ENCODE data around the gene CFAP221.

Gene CFAP221

GRCh38 chr2:119650846-119651370, 106.7 kb downstream of the CFAP221 start:
- H3K4me3 ChIP-seq (ENCODE audit: insufficient read depth, low read length, poor library complexity, severe bottlenecking), result no peak overlapping the region
- H3K36me3 ChIP-seq (ENCODE audit: low read length), result no peaks in the 10 kb centered on the region
- H3K4me2 ChIP-seq (ENCODE audit: low read depth, low read length, poor library complexity, severe bottlenecking), result no peak overlapping the region
- no peaks in the 10 kb centered on the region for H3K27me3 ChIP-seq (ENCODE audit: low read length)
- TF ChIP-seq, protein P1, sequence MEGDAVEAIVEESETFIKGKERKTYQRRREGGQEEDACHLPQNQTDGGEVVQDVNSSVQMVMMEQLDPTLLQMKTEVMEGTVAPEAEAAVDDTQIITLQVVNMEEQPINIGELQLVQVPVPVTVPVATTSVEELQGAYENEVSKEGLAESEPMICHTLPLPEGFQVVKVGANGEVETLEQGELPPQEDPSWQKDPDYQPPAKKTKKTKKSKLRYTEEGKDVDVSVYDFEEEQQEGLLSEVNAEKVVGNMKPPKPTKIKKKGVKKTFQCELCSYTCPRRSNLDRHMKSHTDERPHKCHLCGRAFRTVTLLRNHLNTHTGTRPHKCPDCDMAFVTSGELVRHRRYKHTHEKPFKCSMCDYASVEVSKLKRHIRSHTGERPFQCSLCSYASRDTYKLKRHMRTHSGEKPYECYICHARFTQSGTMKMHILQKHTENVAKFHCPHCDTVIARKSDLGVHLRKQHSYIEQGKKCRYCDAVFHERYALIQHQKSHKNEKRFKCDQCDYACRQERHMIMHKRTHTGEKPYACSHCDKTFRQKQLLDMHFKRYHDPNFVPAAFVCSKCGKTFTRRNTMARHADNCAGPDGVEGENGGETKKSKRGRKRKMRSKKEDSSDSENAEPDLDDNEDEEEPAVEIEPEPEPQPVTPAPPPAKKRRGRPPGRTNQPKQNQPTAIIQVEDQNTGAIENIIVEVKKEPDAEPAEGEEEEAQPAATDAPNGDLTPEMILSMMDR (IDR thresholded peaks at IDR 0.05; ENCODE audit: insufficient read depth, low read length, poor library complexity, severe bottlenecking), result no peak
- no peak for TF ChIP-seq EZH2phosphoT487 (conservative IDR thresholded peaks at IDR 0.05; ENCODE audit: low read length)
- no peaks in the 10 kb centered on the region for H3K79me2 ChIP-seq (ENCODE audit: insufficient read depth, low read length)
- H4K20me1 ChIP-seq (ENCODE audit: low read depth, low read length), result no peaks in the 10 kb centered on the region
- no peak overlapping the region for H2AFZ ChIP-seq (ENCODE audit: low read depth, low read length, severe bottlenecking)
- no peaks in the 10 kb centered on the region for H3K9me2 ChIP-seq (replicated peaks; ENCODE audit: insufficient read depth, low read length)
- peaks cover 4% of the 10 kb centered on the region; the same call in 1 of the 2 replicates for H3K9me3 ChIP-seq (ENCODE audit: insufficient read depth, low read length)
- H3K27ac ChIP-seq (ENCODE audit: low read depth, low read length), result no peak overlapping the region
- H3K9ac ChIP-seq (ENCODE audit: low read length), result no peak overlapping the region
- no peaks in the 10 kb centered on the region for H3F3A ChIP-seq (ENCODE audit: insufficient read depth)

DNA sequence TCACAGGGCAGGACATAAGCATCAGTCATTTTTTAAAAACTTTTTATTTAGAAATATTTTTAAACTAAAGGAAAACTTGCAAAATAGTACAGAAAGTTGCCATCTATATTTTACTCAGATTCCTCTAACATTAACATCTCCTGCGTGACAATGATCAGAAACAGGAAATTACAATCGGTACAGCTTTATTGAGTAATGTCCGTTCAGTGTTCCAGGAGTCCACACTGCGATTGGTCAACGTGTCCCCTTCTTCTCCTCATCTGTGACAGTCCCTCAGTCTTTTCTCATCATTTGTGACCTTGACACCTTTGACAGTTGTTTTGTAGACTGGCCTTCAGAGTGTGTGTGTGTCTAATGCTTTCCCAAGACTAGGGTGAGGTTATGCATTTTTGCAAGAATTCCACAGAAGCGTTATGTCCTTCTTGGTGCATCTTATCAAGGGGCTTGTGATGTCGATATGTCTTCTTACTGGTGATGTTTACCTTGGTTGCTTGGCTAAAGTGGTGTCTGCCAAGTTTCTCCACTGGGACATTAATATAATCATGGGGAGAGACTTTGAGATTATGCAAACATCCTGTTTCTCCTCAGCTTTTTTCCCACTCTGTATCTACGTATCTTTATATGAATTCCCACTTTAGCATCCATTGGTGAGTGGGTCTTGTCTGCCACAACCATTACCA, 113.4 kb downstream of the CFAP221 start:
- Histone ChIP-seq H3K9me2 (replicated peaks; ENCODE audit: insufficient read depth, low read length) (no peaks in the 10 kb centered on the region), H3K4me2 (ENCODE audit: low read depth, low read length, poor library complexity, severe bottlenecking) (no peak overlapping the region), H3F3A (ENCODE audit: insufficient read depth) (no peaks in the 10 kb centered on the region), H2AFZ (ENCODE audit: low read depth, low read length, severe bottlenecking) (no peak overlapping the region), H3K36me3 (ENCODE audit: low read length) (no peaks in the 10 kb centered on the region), H3K9ac (ENCODE audit: low read length) (no peak overlapping the region), H3K4me3 (ENCODE audit: insufficient read depth, low read length, poor library complexity, severe bottlenecking) (no peak overlapping the region), H3K27ac (ENCODE audit: low read depth, low read length) (no peak overlapping the region), H3K79me2 (ENCODE audit: insufficient read depth, low read length) (no peaks in the 10 kb centered on the region), H3K9me3 (ENCODE audit: insufficient read depth, low read length) (no peaks in the 10 kb centered on the region), H4K20me1 (ENCODE audit: low read depth, low read length) (no peaks in the 10 kb centered on the region), H3K27me3 (ENCODE audit: low read length) (no peaks in the 10 kb centered on the region)
- no peak for TF ChIP-seq EZH2phosphoT487 (conservative IDR thresholded peaks at IDR 0.05; ENCODE audit: low read length)
- TF ChIP-seq, protein P1 (IDR thresholded peaks at IDR 0.05; ENCODE audit: insufficient read depth, low read length, poor library complexity, severe bottlenecking), result no peak

GRCh38 chr2:119659601-119660342, 115.5 kb downstream of the CFAP221 start:
- Histone ChIP-seq H2AFZ (ENCODE audit: low read depth, low read length, severe bottlenecking) (no peak overlapping the region), H3K79me2 (ENCODE audit: insufficient read depth, low read length) (no peaks in the 10 kb centered on the region), H3K4me2 (ENCODE audit: low read depth, low read length, poor library complexity, severe bottlenecking) (no peak overlapping the region), H3K27me3 (ENCODE audit: low read length) (no peaks in the 10 kb centered on the region), H3K27ac (ENCODE audit: low read depth, low read length) (no peak overlapping the region), H3K4me3 (ENCODE audit: insufficient read depth, low read length, poor library complexity, severe bottlenecking) (no peak overlapping the region), H3K9ac (ENCODE audit: low read length) (no peak overlapping the region), H3K9me3 (ENCODE audit: insufficient read depth, low read length) (no peaks in the 10 kb centered on the region), H4K20me1 (ENCODE audit: low read depth, low read length) (no peaks in the 10 kb centered on the region), H3F3A (ENCODE audit: insufficient read depth) (no peaks in the 10 kb centered on the region), H3K9me2 (replicated peaks; ENCODE audit: insufficient read depth, low read length) (no peaks in the 10 kb centered on the region), H3K36me3 (ENCODE audit: low read length) (no peaks in the 10 kb centered on the region)
- TF ChIP-seq, protein P1 (IDR thresholded peaks at IDR 0.05; ENCODE audit: insufficient read depth, low read length, poor library complexity, severe bottlenecking), result peak; percentile 90
- no peak for TF ChIP-seq EZH2phosphoT487 (conservative IDR thresholded peaks at IDR 0.05; ENCODE audit: low read length)

Data from SU-DHL-6 (cell line).